Esophagus muscularis mucosa (tissue), 4 donors: ENCODE measurements around the gene NPAS3. TPM values are rescaled to one million over a fixed set of nuclear protein-coding genes. Genes with fewer than 3 reads are reported as not detected.

Experiments used
- DNase-seq: peaks from one replicate; pipeline ENCODE4 v3.0.0-alpha.2; 2017; ENCODE audit errors: extremely low spot score
- H3K27ac ChIP-seq, 4 donors: fragments of 200-600 bp; sonication (generic); replicated peaks in 1 of 4; 1 replicate in 3 of 4; 2 replicates in 1 of 4; pipeline ENCODE4 v1.5.1; 2016 to 2019; ENCODE audit warnings: mild to moderate bottlenecking in 1 of 4
- H3K27me3 ChIP-seq, 4 donors: fragments of 200-600 bp; sonication (generic); one replicate each; pipeline versions ENCODE4 v1.5.1 to v1.6.0; 2016 to 2019
- H3K36me3 ChIP-seq, 4 donors: fragments of 200-600 bp; sonication (generic); one replicate each; pipeline ENCODE4 v1.5.1; 2016 to 2019
- H3K4me1 ChIP-seq, 4 donors: fragments of 200-600 bp; sonication (generic); one replicate each; pipeline ENCODE4 v1.5.1; 2016 to 2019
- H3K4me3 ChIP-seq, 4 donors: fragments of 200-600 bp; sonication (generic); 1 replicate in 2 of 4; 2 replicates in 2 of 4; pipeline ENCODE4 v1.5.1; 2016 to 2019; ENCODE audit warnings: mild to moderate bottlenecking in 4 of 4, moderate library complexity in 1 of 4
- H3K9me3 ChIP-seq, 4 donors: fragments of 200-600 bp; sonication (generic); 1 replicate in 3 of 4; 2 replicates in 1 of 4; pipeline ENCODE4 v1.5.1; 2016 to 2019
- EP300 ChIP-seq: sonication (generic); formaldehyde crosslinking; IDR thresholded peaks from one replicate; pipeline ENCODE4 v1.6.1; 2017; ENCODE audit warnings: antibody characterized with exemption
- POLR2A ChIP-seq: fragments of 450-650 bp; IDR thresholded peaks from one replicate; pipeline ENCODE4 v1.6.1; 2017; ENCODE audit warnings: antibody characterized with exemption, moderate library complexity, mild to moderate bottlenecking, low read depth
- POLR2AphosphoS5 ChIP-seq, 2 donors: sonication (generic); formaldehyde crosslinking; IDR thresholded peaks; one replicate each; pipeline ENCODE4 v1.6.1; 2017; ENCODE audit warnings: antibody characterized with exemption in 2 of 2
- WGBS: methylation state at CpG from one replicate; pipeline ENCODE4 v1.1.5; 2018; 5-methylcytosine and 5-hydroxymethylcytosine counted together
- intact Hi-C: fragments of 100-400 bp; cut with DNase I; formaldehyde crosslinking; loops from one replicate; pipeline ENCODE4 v1.15.1; 2023
- total RNA-seq, 4 donors: library from RNA; depleted of rRNA; stranded (reverse); fragments of >200 nt; gene quantifications; one replicate each; pipeline versions ENCODE4 v1.1.0 to v1.2.1, GENCODE V29; 2016
- TF ChIP-seq, protein P1 (sequence below), 3 experiments: fragments of 200-600 bp in 2 of 3; fragments of 450-650 bp in 1 of 3; sonication (generic) in 2 of 3; IDR thresholded peaks; one replicate each; pipeline ENCODE4 v1.5.1; 2017 to 2019; ENCODE audit warnings: antibody characterized with exemption in 3 of 3, mild to moderate bottlenecking in 2 of 3, moderate library complexity in 1 of 3

The NPAS3 gene
- total RNA-seq, 4 donors from 2014 or later = 3.3 to 7.3 (median 5.8) TPM

DNA sequence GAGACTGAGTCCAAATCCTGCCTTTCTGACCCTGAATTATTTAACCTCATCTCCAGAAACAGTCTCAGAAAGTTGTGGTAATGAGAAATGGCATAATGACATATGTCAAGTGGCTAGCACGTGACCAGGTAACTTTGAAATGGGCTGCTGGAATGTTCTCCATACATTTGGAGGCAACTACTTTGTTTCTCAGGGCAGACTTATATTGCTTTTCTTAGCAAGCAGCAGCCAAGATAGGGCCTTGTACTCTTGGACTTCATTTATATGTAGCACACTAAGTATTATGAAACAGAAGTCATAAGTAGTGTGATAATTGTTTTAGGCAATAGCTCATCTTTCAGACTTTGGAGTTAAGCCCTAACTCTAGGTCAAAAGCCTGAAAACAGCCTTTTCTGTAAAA, 494.7 kb downstream of the NPAS3 start:
- H3K4me3 ChIP-seq = no peak overlapping the region
- no peaks in the 10 kb centered on the region for H3K36me3 ChIP-seq
- no peak for DNase-seq
- intact Hi-C loops = no loop called here
- H3K27ac ChIP-seq = no peak overlapping the region
- H3K9me3 ChIP-seq = no peaks in the 10 kb centered on the region
- no peaks in the 10 kb centered on the region for H3K27me3 ChIP-seq
- TF ChIP-seq, protein P1, sequence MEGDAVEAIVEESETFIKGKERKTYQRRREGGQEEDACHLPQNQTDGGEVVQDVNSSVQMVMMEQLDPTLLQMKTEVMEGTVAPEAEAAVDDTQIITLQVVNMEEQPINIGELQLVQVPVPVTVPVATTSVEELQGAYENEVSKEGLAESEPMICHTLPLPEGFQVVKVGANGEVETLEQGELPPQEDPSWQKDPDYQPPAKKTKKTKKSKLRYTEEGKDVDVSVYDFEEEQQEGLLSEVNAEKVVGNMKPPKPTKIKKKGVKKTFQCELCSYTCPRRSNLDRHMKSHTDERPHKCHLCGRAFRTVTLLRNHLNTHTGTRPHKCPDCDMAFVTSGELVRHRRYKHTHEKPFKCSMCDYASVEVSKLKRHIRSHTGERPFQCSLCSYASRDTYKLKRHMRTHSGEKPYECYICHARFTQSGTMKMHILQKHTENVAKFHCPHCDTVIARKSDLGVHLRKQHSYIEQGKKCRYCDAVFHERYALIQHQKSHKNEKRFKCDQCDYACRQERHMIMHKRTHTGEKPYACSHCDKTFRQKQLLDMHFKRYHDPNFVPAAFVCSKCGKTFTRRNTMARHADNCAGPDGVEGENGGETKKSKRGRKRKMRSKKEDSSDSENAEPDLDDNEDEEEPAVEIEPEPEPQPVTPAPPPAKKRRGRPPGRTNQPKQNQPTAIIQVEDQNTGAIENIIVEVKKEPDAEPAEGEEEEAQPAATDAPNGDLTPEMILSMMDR (IDR thresholded peaks at IDR 0.05) = no peak
- TF ChIP-seq POLR2A (no peak), POLR2AphosphoS5 (IDR thresholded peaks at IDR 0.05) (no peak), EP300 (no peak)
- no peaks in the 10 kb centered on the region for H3K4me1 ChIP-seq
- WGBS = 92% methylated on average over 1 of the region's 1 CpG

DNA sequence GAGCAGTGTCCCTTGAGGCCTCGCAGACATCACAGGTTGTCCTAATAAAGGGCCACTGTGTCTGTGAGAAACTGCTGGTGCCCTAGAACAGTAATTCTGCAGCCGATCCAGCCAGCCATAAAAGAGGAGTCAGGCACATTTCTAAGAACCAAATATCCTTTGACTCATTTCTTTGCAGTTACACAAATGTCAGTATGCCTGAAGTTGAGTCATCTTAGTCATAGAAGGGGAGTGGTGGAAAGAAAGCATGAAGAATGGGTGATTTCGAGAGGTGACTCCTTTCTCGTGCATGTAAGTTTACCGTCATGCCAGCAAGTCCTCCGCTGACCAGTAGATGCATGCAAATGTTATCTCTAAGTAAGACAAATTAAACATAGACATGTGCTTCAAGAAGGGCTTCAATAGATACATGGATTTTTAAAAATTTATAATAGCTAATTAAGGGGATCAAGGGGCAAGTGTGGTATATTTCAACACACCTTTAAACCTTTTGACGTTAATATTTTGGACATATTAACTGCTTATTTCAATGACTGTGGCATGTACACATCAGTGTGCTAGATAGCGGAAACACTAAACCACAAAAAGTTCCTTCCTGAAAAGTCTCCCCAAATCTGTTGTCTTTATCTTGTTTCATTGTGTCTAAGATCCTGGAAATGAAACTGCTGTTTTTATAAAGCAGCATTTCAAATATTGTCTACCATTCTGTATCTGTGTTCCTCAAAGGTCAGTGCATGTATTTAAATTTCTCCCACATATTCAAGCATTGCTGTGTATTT, 497.4 kb downstream of the NPAS3 start:
- no peak for DNase-seq
- Histone ChIP-seq H3K9me3 (no peaks in the 10 kb centered on the region), H3K36me3 (no peaks in the 10 kb centered on the region), H3K4me1 (no peaks in the 10 kb centered on the region), H3K27me3 (no peaks in the 10 kb centered on the region), H3K27ac (no peak overlapping the region), H3K4me3 (no peak overlapping the region)
- intact Hi-C loops = no loop called here
- TF ChIP-seq, protein P1 (IDR thresholded peaks at IDR 0.05) = no peak
- TF ChIP-seq POLR2A (no peak), POLR2AphosphoS5 (IDR thresholded peaks at IDR 0.05) (no peak), EP300 (no peak)
- 86% methylated on average over 8 of the region's 8 CpGs for WGBS

DNA sequence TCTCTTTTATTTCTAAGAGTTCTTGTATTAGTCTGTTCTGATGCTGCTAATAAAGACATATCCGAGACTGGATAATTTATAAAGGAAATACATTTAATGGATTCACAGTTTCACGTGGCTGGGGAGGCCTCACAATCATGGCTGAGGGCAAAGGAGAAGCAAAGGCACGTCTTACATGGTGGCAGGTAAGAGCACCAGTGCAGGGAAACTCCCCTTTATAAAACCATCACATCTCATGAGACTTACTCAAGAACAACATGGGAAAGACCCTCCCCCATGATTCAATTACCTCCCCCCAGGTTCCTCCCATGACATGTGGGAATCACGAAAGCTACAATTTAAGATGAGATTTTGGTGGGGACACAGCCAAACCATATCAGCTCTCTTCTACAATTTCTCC, 503.0 kb downstream of the NPAS3 start:
- Histone ChIP-seq H3K4me3 (no peak overlapping the region), H3K4me1 (no peaks in the 10 kb centered on the region), H3K27me3 (no peaks in the 10 kb centered on the region), H3K36me3 (no peaks in the 10 kb centered on the region), H3K9me3 (no peaks in the 10 kb centered on the region), H3K27ac (no peak overlapping the region)
- 92% methylated on average over 4 of the region's 4 CpGs for WGBS
- intact Hi-C loops = no loop called here
- TF ChIP-seq POLR2AphosphoS5 (IDR thresholded peaks at IDR 0.05) (no peak), EP300 (no peak), POLR2A (no peak)
- TF ChIP-seq, protein P1 (IDR thresholded peaks at IDR 0.05) = no peak
- no peak for DNase-seq

DNA sequence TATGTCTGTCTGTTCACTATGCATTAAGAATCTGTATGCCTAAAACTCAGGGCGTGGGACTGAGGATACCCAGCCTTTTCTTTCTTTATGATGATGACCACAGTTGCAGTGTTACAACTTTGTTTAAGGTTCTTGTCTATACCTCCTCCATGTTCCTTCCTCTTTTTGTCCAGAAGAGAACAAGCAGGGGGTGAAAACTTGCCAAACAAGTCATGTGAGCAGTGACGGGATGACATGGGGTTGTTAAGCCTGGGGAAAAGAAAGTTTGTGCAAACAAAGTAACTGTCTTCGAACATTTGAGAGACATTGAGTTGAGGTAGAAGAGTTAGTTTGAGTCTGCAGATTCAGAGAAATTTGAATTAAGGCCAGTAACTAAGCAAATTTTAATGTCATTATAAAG, 505.5 kb downstream of the NPAS3 start:
- peaks cover 0 to 8% (median 2%) of the 10 kb centered on the region in 4 donors for H3K4me1 ChIP-seq
- TF ChIP-seq POLR2AphosphoS5 (IDR thresholded peaks at IDR 0.05) (no peak), POLR2A (no peak), EP300 (no peak)
- TF ChIP-seq, protein P1 (IDR thresholded peaks at IDR 0.05) = no peak
- intact Hi-C loops = no loop called here
- no peaks in the 10 kb centered on the region for H3K27me3 ChIP-seq
- H3K36me3 ChIP-seq = no peaks in the 10 kb centered on the region
- no peaks in the 10 kb centered on the region for H3K9me3 ChIP-seq
- no peak for DNase-seq
- no peak overlapping the region for H3K27ac ChIP-seq
- H3K4me3 ChIP-seq = no peak overlapping the region
- WGBS = 51% methylated on average over 3 of the region's 3 CpGs

DNA sequence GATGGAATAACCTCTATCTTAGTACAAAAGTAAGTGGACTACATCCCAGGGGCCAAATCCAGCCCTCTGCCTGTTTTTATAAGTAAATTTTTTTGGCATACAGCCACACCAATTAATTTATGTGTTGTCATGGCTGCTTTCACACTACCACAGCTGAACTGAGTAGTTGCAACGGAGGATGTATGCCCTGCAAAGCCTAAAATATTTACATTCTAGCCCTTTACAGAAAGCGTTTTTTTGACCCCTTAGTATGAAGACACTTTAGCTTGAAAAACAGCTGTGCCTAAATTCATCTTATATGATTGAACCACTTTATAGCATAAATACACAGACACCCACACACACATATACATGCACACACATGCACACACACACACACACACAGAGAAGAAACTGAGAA, 510.6 kb downstream of the NPAS3 start:
- H3K9me3 ChIP-seq = no peaks in the 10 kb centered on the region
- H3K27ac ChIP-seq = no peak overlapping the region
- DNase-seq = no peak
- H3K4me3 ChIP-seq = no peak overlapping the region
- peaks cover 0 to 49% (median 31%) of the 10 kb centered on the region in 4 donors for H3K4me1 ChIP-seq
- no peak for TF ChIP-seq EP300
- no peak for TF ChIP-seq POLR2AphosphoS5 (IDR thresholded peaks at IDR 0.05)
- TF ChIP-seq, protein P1 (IDR thresholded peaks at IDR 0.05) = no peak
- TF ChIP-seq POLR2A = no peak
- H3K27me3 ChIP-seq = no peaks in the 10 kb centered on the region
- WGBS = 43% methylated on average over 2 of the region's 2 CpGs
- H3K36me3 ChIP-seq = no peaks in the 10 kb centered on the region
- intact Hi-C loops = no loop called here
